Activated gamma-delta T cell treated with anti-CD3 and anti-CD28 coated beads, Interleukin-2, amount 50 U/mL, for 16 hours (primary cell): ENCODE data around the gene OR51A7.
"Not testable (repeated sequence)": the region's sequence is repeated elsewhere in the genome, so short reads cannot be mapped to it uniquely, and the experiment has no call there.

Source experiments
- DNase-seq: peaks from one replicate; pipeline ENCODE4 v3.0.0-alpha.2; 2020; ENCODE audit warnings: low read depth

Gene OR51A7, protein sequence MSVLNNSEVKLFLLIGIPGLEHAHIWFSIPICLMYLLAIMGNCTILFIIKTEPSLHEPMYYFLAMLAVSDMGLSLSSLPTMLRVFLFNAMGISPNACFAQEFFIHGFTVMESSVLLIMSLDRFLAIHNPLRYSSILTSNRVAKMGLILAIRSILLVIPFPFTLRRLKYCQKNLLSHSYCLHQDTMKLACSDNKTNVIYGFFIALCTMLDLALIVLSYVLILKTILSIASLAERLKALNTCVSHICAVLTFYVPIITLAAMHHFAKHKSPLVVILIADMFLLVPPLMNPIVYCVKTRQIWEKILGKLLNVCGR

GRCh38 chr11:4903484-4903883, at the start of gene OR51A7:
Gene OR51A7 (plus strand): TSS chr11:4903783. CDS start chr11:4907370, 3,587 bp downstream.
- DNase-seq: no peak

GRCh38 chr11:4854286-4854685, 49.3 kb upstream of the OR51A7 start:
- DNase-seq: not testable (repeated sequence)

- no peak for DNase-seq
These were observed 40.9 kb upstream of the OR51A7 start for GRCh38 chr11:4862447-4863236.

DNA sequence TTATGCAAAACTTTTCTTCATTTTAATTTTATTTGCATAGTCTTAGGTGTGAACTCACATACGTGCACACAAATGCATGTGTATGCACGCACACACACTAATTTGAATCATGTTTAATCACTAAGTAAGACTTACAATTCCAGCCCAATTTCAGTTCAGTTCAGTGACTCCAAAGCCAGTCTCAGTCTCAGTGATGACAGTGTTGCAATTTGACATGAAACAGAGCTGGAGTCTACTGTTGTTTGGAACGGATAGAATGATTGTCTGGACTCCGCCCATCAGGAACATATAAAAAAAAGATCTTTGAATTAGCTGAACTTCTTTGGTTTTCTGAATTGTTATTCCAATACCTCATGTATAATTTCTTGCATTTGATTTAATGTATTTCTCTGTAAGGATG, 39.7 kb upstream of the OR51A7 start:
- no peak for DNase-seq

- DNase-seq: no peak
These were observed 37.7 kb upstream of the OR51A7 start for GRCh38 chr11:4865855-4866254.

- no peak for DNase-seq
These were observed 22.4 kb upstream of the OR51A7 start for GRCh38 chr11:4881188-4881587.

DNA sequence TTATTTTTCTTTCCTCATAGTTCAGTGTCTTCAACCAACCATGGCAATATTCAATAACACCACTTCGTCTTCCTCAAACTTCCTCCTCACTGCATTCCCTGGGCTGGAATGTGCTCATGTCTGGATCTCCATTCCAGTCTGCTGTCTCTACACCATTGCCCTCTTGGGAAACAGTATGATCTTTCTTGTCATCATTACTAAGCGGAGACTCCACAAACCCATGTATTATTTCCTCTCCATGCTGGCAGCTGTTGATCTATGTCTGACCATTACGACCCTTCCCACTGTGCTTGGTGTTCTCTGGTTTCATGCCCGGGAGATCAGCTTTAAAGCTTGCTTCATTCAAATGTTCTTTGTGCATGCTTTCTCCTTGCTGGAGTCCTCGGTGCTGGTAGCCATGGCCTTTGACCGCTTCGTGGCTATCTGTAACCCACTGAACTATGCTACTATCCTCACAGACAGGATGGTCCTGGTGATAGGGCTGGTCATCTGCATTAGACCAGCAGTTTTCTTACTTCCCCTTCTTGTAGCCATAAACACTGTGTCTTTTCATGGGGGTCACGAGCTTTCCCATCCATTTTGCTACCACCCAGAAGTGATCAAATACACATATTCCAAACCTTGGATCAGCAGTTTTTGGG, 21.6 kb upstream of the OR51A7 start, which contains the start of gene OR51T1:
Gene OR51T1 (plus strand): TSS at position 41 of the 641 bp plus-strand sequence. CDS start 0 bp downstream, at position 41.
- DNase-seq: no peak

DNA sequence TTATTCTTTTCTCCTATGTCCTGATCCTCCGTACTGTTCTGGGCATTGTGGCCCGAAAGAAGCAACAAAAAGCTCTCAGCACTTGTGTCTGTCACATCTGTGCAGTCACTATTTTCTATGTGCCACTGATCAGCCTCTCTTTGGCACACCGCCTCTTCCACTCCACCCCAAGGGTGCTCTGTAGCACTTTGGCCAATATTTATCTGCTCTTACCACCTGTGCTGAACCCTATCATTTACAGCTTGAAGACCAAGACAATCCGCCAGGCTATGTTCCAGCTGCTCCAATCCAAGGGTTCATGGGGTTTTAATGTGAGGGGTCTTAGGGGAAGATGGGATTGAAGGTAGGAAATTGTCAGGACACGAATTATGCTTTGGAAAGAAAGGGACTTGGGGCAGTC, 21.0 kb upstream of the OR51A7 start:
- DNase-seq: no peak

GRCh38 chr11:4884361-4884760, 19.2 kb upstream of the OR51A7 start:
- DNase-seq: no peak

DNA sequence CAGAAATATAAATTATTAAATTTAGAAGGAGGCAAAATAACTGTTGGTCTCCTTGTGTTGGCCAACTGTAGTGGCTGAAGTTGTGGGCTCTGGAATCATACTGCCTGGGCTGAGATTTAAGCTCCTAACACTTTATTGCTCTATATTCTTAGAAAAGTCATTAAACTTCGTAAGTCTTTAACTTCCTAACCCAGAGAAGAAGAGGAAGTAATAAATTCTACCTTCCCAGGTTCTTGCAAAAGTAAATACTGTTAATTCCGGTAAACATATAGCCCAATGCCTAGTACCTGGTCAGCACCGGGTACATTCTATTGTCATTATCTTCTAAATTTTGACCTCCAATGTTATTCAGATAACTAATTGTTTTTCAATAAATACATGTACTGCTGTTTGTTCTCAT, 17.4 kb upstream of the OR51A7 start:
- no peak for DNase-seq

GRCh38 chr11:4887591-4887990, 16.0 kb upstream of the OR51A7 start:
- DNase-seq: no peak

DNA sequence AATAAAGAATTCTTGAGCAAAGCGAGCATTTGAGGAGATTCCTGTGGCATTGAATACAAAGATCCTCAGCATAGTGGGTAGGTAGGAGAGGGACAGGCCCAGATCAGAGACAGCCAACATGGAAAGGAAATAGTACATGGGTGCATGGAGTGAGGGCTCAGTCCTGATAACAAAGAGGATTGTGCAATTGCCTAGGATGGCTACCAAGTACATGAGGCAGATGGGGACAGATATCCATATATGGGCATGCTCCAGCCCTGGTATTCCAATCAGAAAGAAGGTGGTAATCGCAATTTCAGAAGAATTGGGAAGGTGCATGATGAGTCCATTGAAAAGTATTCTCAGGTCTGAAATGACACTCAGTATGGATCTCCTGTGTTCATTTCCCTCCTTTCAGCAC, 13.3 kb upstream of the OR51A7 start:
- DNase-seq: no peak

- no peak for DNase-seq
These were observed 11.5 kb upstream of the OR51A7 start for GRCh38 chr11:4891996-4892640.

- no peak for DNase-seq
These were observed 13.0 kb downstream of the OR51A7 start for GRCh38 chr11:4916581-4916980.

GRCh38 chr11:4919250-4919649, 15.7 kb downstream of the OR51A7 start, which contains the start of gene OR51G2:
Gene OR51G2 (minus strand): TSS chr11:4919350. CDS start chr11:4915663, 3,687 bp downstream.
- DNase-seq: no peak

DNA sequence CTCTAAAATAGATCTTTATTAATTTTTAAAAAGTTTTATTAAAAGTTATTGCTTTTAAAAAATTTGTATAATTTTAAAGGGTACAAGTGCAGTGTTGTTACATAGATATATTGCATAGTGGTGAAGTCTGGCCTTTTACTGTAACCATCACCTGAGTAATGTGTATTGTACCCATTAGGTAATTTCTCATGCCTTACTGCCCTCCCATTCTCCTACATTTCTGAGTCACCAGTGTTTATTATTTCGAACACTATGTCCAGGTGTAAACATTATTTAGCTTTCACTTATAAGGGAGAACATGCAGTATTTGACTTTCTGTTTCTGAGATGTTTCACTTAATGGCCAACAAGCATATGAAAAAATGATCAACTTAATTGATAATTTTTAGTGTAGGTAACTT, 18.2 kb downstream of the OR51A7 start:
- DNase-seq: no peak

DNA sequence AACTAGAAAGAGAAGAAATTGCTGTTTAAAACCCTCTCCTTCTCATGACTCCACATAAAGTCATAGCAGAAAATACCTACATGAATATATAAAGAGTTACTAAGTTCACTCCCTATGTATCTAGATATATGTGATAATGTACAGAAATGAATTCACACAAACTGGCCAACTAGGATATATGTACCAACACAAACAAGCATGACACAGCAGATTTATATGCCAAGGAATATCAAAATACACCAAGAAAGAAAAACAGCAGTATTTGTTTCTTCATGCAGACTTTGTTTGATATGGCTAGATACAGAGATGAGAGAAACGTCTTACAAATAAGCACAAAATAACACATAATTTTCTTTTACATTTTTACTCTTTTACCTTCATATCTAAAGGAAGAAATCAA, 18.7 kb downstream of the OR51A7 start:
- no peak for DNase-seq

- DNase-seq: no peak
These were observed 20.7 kb downstream of the OR51A7 start, which contains the start of gene OR51G1 for GRCh38 chr11:4924239-4924638. Gene OR51G1 (minus strand): TSS chr11:4924339. CDS start chr11:4924339, 0 bp downstream.

GRCh38 chr11:4926608-4927007, 23.0 kb downstream of the OR51A7 start:
- DNase-seq: no peak

GRCh38 chr11:4932751-4933150, 29.2 kb downstream of the OR51A7 start:
- DNase-seq: no peak

GRCh38 chr11:4936745-4937144, 33.2 kb downstream of the OR51A7 start:
- DNase-seq: no peak

DNA sequence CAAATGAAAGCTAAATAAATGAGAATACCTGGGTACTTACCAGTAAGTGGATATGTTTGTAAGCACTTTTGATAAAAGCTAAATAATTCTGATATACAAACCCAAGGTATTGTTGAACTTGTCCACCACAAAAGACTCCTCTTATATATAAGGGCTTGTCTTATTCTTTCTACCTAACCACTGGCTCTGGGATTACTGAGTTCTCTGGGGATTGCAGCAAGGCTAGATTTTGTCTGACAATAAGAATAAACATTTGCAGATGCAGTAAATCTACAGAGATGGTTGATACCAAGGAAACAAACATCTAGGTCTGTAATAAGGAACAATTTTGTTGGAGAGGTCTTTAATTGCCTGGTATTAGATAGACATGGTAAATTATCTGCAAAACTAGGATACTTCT, 43.9 kb downstream of the OR51A7 start, which contains the start of gene OR51A4:
Gene OR51A4 (minus strand): TSS at position 101 of the 400 bp plus-strand sequence. CDS start 505 bp downstream, outside the sequence.
- DNase-seq: no peak
